ENCODE data around the gene SQSTM1. TPM values are rescaled to one million over a fixed set of nuclear protein-coding genes. Genes with fewer than 3 reads are reported as not detected.

SQSTM1 gene
- total and polyA plus RNA-seq, 2 of the 8 experiments (the other 6 are each of a cell fraction or from before 2014, with no cell fraction given): 78.6 to 110 TPM

DNA sequence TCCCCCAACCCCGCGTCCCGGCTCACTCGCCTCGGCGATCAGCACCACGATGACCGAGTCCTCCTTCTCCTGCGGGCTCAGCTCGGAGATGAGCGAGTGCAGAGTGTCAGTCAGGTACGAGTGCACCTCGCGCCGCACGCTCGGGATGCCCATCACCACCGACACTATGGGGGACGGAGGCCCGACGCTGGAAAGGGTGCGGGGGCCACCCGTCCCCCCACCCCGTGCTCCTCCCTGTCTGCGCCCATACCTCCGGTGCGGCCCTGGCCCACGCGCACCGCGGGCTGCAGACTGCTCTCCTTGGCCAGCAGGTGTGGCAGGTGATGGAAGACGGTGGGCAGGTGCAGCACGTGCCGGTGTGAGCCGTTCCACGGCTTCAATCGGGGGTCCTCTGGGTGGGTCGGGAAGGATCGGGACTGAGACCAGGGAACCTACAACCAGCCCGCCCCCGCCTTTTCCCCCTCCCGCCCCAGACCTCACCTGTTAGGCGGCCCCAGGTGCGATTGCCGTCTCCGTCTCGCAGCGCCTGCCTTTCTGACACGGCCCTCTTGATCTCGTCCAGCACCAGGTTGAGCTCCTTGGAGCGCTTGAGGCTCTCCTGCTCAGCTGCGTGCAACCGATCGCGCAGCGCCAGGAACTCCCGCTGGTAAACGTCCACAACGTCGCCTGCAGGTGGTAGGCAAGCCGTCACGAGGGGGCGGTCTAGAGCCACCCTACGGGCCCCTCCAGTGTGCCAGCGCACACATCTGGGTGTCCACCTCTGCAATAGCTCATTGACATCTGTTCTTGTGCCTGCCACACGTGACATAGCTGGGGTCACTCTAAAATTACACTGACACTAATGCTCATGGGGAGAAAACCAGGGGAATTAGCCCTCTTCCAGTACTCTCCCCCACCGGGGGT, 19.1 kb upstream of the SQSTM1 start (continued):
- TF ChIP-seq CEBPB (IDR thresholded peaks at IDR 0.05; ENCODE audit: low read depth, low read length) (no peak), EP300 (IDR thresholded peaks at IDR 0.05; ENCODE audit: borderline replicate concordance in 1 of 2, low read depth in 2 of 2, low read length in 2 of 2) (no peak), TEAD4 (IDR thresholded peaks at IDR 0.05; ENCODE audit: low read depth, low read length) (no peak), BRCA1 (IDR thresholded peaks at IDR 0.05; ENCODE audit: low read depth, low read length) (no peak), SIRT6 (IDR thresholded peaks at IDR 0.05; ENCODE audit: low read length) (no peak), YY1 (IDR thresholded peaks at IDR 0.05; ENCODE audit: low read depth, low read length) (no peak), POU5F1 (IDR thresholded peaks at IDR 0.05; ENCODE audit: low read depth, low read length) (no peak), SRF (IDR thresholded peaks at IDR 0.05; ENCODE audit: low read depth, low read length) (no peak), TAF7 (optimal IDR thresholded peaks at IDR 0.05; ENCODE audit: borderline replicate concordance, low read depth, low read length) (no peak), PHF8 (conservative IDR thresholded peaks at IDR 0.05; ENCODE audit: low read depth, low read length) (no peak), NANOG (IDR thresholded peaks at IDR 0.05; ENCODE audit: insufficient read depth, low read depth, low read length, poor library complexity, severe bottlenecking) (no peak), SIN3A (conservative IDR thresholded peaks at IDR 0.05 in 1 of 2, IDR thresholded peaks at IDR 0.05 in 1 of 2; ENCODE audit: low read depth in 1 of 2, low read length in 2 of 2) (peak in 1 of 2 experiments; percentile 54; a peak in 1 of 4 replicates)

Data from H1 (cell line).